ENCODE data around the gene CDK3. TPM values are rescaled to one million over a fixed set of nuclear protein-coding genes. Genes with fewer than 3 reads are reported as not detected.

The CDK3 gene
- total and polyA plus RNA-seq, 9 of the 15 experiments (the other 6 are each of a cell fraction or from before 2014, with no cell fraction given) = 0.55 to 8.2 (median 4.7) TPM

DNA sequence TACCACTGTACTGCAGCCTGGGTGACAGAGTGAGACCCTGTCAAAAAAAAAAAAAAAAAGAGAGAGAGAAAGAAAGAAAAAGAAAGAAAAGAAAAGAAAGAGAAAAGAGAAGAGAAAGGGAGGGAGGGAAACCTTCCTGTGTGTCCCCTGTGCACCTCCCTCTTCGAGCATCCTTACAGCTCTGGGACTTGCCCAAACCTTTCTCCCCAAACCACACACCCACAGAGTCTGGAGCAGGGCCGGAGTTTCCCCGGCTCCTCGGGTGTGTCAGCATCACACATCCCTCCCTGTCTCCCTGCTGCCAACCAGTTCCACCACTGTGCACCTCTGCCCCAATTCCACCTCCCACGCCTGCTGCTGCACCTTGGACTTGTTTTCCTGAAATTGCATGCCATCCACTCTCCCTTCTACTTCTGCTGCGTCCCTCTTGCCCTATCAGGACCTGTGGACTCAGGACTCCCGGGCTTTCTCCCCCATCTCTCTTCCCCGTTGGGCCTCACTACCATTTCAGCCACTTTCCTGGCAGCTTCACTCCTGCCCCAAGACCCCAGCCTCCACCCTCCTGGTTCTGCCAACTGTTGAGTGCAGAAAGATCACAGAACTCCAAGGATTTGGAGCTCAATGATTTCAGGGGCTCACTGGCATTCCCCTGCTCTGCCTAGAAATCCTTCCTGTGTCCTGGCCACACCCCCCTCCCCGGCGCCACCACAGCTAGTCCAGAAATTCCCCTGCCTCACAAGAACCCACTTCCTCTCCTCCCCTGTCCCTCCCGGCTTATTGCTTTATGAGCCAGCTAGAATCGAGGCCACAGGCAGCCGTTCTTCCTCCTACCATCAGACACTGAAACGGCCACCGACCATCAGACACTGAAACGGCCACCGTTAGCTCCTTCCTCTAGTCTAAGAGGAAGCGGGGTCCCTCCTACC lies 3.7 kb upstream of the CDK3 start:
- DNase-seq (ENCODE audit: extremely low read depth in 1 of 4, low spot score in 3 of 4) (no peak), FAIRE-seq (no peak), ATAC-seq (no peak)
- Histone ChIP-seq H3K4me1 (replicated peaks in 1 of 2; ENCODE audit: control insufficient read depth in 2 of 2, insufficient read depth in 2 of 2, low read length in 2 of 2) (peaks cover 2 to 15% of the 10 kb centered on the region in 2 experiments; a peak in 4 of 5 replicates), H3K9me1 (ENCODE audit: control insufficient read depth, insufficient read depth, low read length) (no peaks in the 10 kb centered on the region), H4K20me1 (replicated peaks; ENCODE audit: control insufficient read depth, insufficient read depth, low read length) (no peaks in the 10 kb centered on the region), H3K4me2 (ENCODE audit: insufficient read depth, low read length) (no peak overlapping the region), H3K27me3 (ENCODE audit: control insufficient read depth in 2 of 2, insufficient read depth in 2 of 2, low read length in 2 of 2) (no peaks in the 10 kb centered on the region), H3K9me3 (replicated peaks; ENCODE audit: control insufficient read depth, insufficient read depth, low read depth, low read length) (no peaks in the 10 kb centered on the region), H3K79me2 (ENCODE audit: control insufficient read depth, insufficient read depth, low read length) (no peaks in the 10 kb centered on the region), H3K36me3 (ENCODE audit: control insufficient read depth, insufficient read depth, low read length) (peaks cover 14% of the 10 kb centered on the region; the same call in 1 of the 3 replicates), H3K9ac (ENCODE audit: insufficient read depth in 1 of 2, low read depth in 2 of 2, low read length in 2 of 2) (peak overlapping the region in 1 of 2 experiments; percentile 14; a peak in 1 of 4 replicates), H3K27ac (ENCODE audit: extremely low read depth, low read depth, low read length) (no peak overlapping the region), H3K4me3 (no peak overlapping the region), H2AFZ (ENCODE audit: low read depth, low read length) (no peak overlapping the region)
- 59% methylated on average over 17 of the region's 18 CpGs for WGBS (ENCODE audit: insufficient coverage, low coverage, missing lambda C conversion rate)
- intact Hi-C loops (cut with micrococcal nuclease) (no loop called here), in situ Hi-C loops (cut with MboI) (no loop called here)
- CTCF ChIA-PET (ENCODE audit: low intra/inter-chr PET ratio) = no interaction called here
- POLR2A ChIA-PET = interaction anchor here (0.7 to 1.2 kb wide), 7 partner anchors 9 to 217 kb away, joined by 3 to 5 read pairs (median 3); no protein-coding TSS in a partner anchor
- TF ChIP-seq, protein P1, sequence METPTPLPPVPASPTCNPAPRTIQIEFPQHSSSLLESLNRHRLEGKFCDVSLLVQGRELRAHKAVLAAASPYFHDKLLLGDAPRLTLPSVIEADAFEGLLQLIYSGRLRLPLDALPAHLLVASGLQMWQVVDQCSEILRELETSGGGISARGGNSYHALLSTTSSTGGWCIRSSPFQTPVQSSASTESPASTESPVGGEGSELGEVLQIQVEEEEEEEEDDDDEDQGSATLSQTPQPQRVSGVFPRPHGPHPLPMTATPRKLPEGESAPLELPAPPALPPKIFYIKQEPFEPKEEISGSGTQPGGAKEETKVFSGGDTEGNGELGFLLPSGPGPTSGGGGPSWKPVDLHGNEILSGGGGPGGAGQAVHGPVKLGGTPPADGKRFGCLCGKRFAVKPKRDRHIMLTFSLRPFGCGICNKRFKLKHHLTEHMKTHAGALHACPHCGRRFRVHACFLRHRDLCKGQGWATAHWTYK (CRISPR knock-in tag; IDR thresholded peaks at IDR 0.05) = peak; percentile 65; the same call in 1 of the 2 replicates
- TF ChIP-seq BRD9 (IDR thresholded peaks at IDR 0.05; ENCODE audit: low read depth, partially characterized antibody) (no peak), NFATC3 (IDR thresholded peaks at IDR 0.05) (no peak), HNRNPUL1 (IDR thresholded peaks at IDR 0.05; ENCODE audit: low read length) (no peak), SPI1 (IDR thresholded peaks at IDR 0.05; ENCODE audit: borderline replicate concordance, low read depth, low read length) (peak; percentile 68; the same call in 1 of the 2 replicates), SREBF2 (CRISPR knock-in tag; IDR thresholded peaks at IDR 0.05) (no peak), NR4A1 (CRISPR knock-in tag; IDR thresholded peaks at IDR 0.05) (no peak), NR4A1 (tag; IDR thresholded peaks at IDR 0.05) (no peak), RBM14 (IDR thresholded peaks at IDR 0.05; ENCODE audit: borderline replicate concordance, insufficient read depth, low read depth, low read length) (no peak)
- TF ChIP-seq, protein P2, sequence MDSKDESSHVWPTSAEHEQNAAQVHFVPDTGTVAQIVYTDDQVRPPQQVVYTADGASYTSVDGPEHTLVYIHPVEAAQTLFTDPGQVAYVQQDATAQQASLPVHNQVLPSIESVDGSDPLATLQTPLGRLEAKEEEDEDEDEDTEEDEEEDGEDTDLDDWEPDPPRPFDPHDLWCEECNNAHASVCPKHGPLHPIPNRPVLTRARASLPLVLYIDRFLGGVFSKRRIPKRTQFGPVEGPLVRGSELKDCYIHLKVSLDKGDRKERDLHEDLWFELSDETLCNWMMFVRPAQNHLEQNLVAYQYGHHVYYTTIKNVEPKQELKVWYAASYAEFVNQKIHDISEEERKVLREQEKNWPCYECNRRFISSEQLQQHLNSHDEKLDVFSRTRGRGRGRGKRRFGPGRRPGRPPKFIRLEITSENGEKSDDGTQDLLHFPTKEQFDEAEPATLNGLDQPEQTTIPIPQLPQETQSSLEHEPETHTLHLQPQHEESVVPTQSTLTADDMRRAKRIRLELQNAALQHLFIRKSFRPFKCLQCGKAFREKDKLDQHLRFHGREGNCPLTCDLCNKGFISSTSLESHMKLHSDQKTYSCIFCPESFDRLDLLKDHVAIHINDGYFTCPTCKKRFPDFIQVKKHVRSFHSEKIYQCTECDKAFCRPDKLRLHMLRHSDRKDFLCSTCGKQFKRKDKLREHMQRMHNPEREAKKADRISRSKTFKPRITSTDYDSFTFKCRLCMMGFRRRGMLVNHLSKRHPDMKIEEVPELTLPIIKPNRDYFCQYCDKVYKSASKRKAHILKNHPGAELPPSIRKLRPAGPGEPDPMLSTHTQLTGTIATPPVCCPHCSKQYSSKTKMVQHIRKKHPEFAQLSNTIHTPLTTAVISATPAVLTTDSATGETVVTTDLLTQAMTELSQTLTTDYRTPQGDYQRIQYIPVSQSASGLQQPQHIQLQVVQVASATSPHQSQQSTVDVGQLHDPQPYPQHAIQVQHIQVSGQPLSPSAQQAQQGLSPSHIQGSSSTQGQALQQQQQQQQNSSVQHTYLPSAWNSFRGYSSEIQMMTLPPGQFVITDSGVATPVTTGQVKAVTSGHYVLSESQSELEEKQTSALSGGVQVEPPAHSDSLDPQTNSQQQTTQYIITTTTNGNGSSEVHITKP (IDR thresholded peaks at IDR 0.05; ENCODE audit: partially characterized antibody) = peak; percentile 63
- no TSS peak for BruUV-seq (replicated peaks)

Measured in K562 (cell line).